ENCODE data around the gene SYNE2.
"Not testable (repeated sequence)": the region's sequence is repeated elsewhere in the genome, so short reads cannot be mapped to it uniquely, and the experiment has no call there.

Gene SYNE2

GRCh38 chr14:63860146-63860545, 7.3 kb downstream of the SYNE2 start:
- Mint-ChIP-seq H3K4me1 (ENCODE audit: low read depth) (peaks cover 70% of the 10 kb centered on the region), H3K27me3 (no peaks in the 10 kb centered on the region), H3K36me3 (ENCODE audit: low read depth) (no peaks in the 10 kb centered on the region), H3K9me3 (no peaks in the 10 kb centered on the region), H3K4me3 (no peak overlapping the region), H3K27ac (peak overlapping the region; percentile 47)
- DNase-seq = no peak

- no peaks in the 10 kb centered on the region for H3K27me3 Mint-ChIP-seq
- H3K4me1 Mint-ChIP-seq (ENCODE audit: low read depth) = peaks cover 69% of the 10 kb centered on the region
- no peak for DNase-seq
- no peak overlapping the region for H3K27ac Mint-ChIP-seq
- no peak overlapping the region for H3K4me3 Mint-ChIP-seq
- peaks cover 5% of the 10 kb centered on the region for H3K36me3 Mint-ChIP-seq (ENCODE audit: low read depth)
- no peaks in the 10 kb centered on the region for H3K9me3 Mint-ChIP-seq
These were observed 9.4 kb downstream of the SYNE2 start for GRCh38 chr14:63862163-63862562.

GRCh38 chr14:63863004-63863403, 10.2 kb downstream of the SYNE2 start:
- Mint-ChIP-seq H3K4me1 (ENCODE audit: low read depth) (peaks cover 66% of the 10 kb centered on the region), H3K36me3 (ENCODE audit: low read depth) (peaks cover 5% of the 10 kb centered on the region), H3K27me3 (no peaks in the 10 kb centered on the region), H3K4me3 (no peak overlapping the region), H3K9me3 (no peaks in the 10 kb centered on the region), H3K27ac (peak overlapping the region; percentile 78)
- DNase-seq = no peak

GRCh38 chr14:63864775-63865174, 12.0 kb downstream of the SYNE2 start:
- not testable (repeated sequence) for DNase-seq; H3K27me3 Mint-ChIP-seq; H3K36me3 Mint-ChIP-seq (ENCODE audit: low read depth); H3K9me3 Mint-ChIP-seq
- peak overlapping the region; percentile 70 for H3K4me3 Mint-ChIP-seq
- peaks cover 75% of the 10 kb centered on the region for H3K4me1 Mint-ChIP-seq (ENCODE audit: low read depth)
- peak overlapping the region; percentile 99 for H3K27ac Mint-ChIP-seq

GRCh38 chr14:63867933-63868921, 15.4 kb downstream of the SYNE2 start:
- Mint-ChIP-seq H3K36me3 (ENCODE audit: low read depth) (peaks cover 9% of the 10 kb centered on the region), H3K4me1 (ENCODE audit: low read depth) (peaks cover 66% of the 10 kb centered on the region), H3K27ac (peak overlapping the region; percentile 81), H3K9me3 (no peaks in the 10 kb centered on the region), H3K4me3 (peak overlapping the region; percentile 49), H3K27me3 (no peaks in the 10 kb centered on the region)
- no peak for DNase-seq

GRCh38 chr14:63869940-63870752, 17.3 kb downstream of the SYNE2 start:
- not testable (repeated sequence) for DNase-seq, H3K9me3 Mint-ChIP-seq, H3K27me3 Mint-ChIP-seq
- H3K27ac Mint-ChIP-seq = peak overlapping the region; percentile 82
- peak overlapping the region; percentile 15 for H3K4me3 Mint-ChIP-seq
- peaks cover 67% of the 10 kb centered on the region for H3K4me1 Mint-ChIP-seq (ENCODE audit: low read depth)
- peaks cover 11% of the 10 kb centered on the region for H3K36me3 Mint-ChIP-seq (ENCODE audit: low read depth)

GRCh38 chr14:63870753-63871037, 17.9 kb downstream of the SYNE2 start:
- Mint-ChIP-seq H3K4me1 (ENCODE audit: low read depth) (peaks cover 67% of the 10 kb centered on the region), H3K36me3 (ENCODE audit: low read depth) (peaks cover 16% of the 10 kb centered on the region)
- not testable (repeated sequence) for DNase-seq, H3K27ac Mint-ChIP-seq, H3K4me3 Mint-ChIP-seq, H3K27me3 Mint-ChIP-seq, H3K9me3 Mint-ChIP-seq

GRCh38 chr14:63874223-63874622, 21.4 kb downstream of the SYNE2 start:
- Mint-ChIP-seq H3K9me3 (no peaks in the 10 kb centered on the region), H3K27ac (no peak overlapping the region), H3K36me3 (ENCODE audit: low read depth) (peaks cover 26% of the 10 kb centered on the region), H3K27me3 (no peaks in the 10 kb centered on the region), H3K4me1 (ENCODE audit: low read depth) (peaks cover 58% of the 10 kb centered on the region), H3K4me3 (no peak overlapping the region)
- DNase-seq = no peak

- Mint-ChIP-seq H3K27ac (no peak overlapping the region), H3K9me3 (no peaks in the 10 kb centered on the region), H3K4me3 (no peak overlapping the region), H3K27me3 (no peaks in the 10 kb centered on the region), H3K4me1 (ENCODE audit: low read depth) (peaks cover 50% of the 10 kb centered on the region), H3K36me3 (ENCODE audit: low read depth) (peaks cover 31% of the 10 kb centered on the region)
- DNase-seq = no peak
These were observed 22.5 kb downstream of the SYNE2 start for GRCh38 chr14:63875311-63875710.

GRCh38 chr14:63877550-63877939, 24.7 kb downstream of the SYNE2 start:
- no peak overlapping the region for H3K27ac Mint-ChIP-seq
- no peaks in the 10 kb centered on the region for H3K27me3 Mint-ChIP-seq
- no peak overlapping the region for H3K4me3 Mint-ChIP-seq
- no peaks in the 10 kb centered on the region for H3K9me3 Mint-ChIP-seq
- H3K36me3 Mint-ChIP-seq (ENCODE audit: low read depth) = peaks cover 31% of the 10 kb centered on the region
- peaks cover 45% of the 10 kb centered on the region for H3K4me1 Mint-ChIP-seq (ENCODE audit: low read depth)
- no peak for DNase-seq

GRCh38 chr14:63878052-63878451, 25.2 kb downstream of the SYNE2 start:
- Mint-ChIP-seq H3K9me3 (no peaks in the 10 kb centered on the region), H3K36me3 (ENCODE audit: low read depth) (peaks cover 31% of the 10 kb centered on the region), H3K27me3 (no peaks in the 10 kb centered on the region), H3K4me3 (no peak overlapping the region), H3K4me1 (ENCODE audit: low read depth) (peaks cover 40% of the 10 kb centered on the region), H3K27ac (no peak overlapping the region)
- DNase-seq = no peak

- no peak overlapping the region for H3K4me3 Mint-ChIP-seq
- DNase-seq = no peak
- peak overlapping the region; percentile 35 for H3K27ac Mint-ChIP-seq
- H3K4me1 Mint-ChIP-seq (ENCODE audit: low read depth) = peaks cover 38% of the 10 kb centered on the region
- H3K9me3 Mint-ChIP-seq = no peaks in the 10 kb centered on the region
- no peaks in the 10 kb centered on the region for H3K27me3 Mint-ChIP-seq
- H3K36me3 Mint-ChIP-seq (ENCODE audit: low read depth) = peaks cover 33% of the 10 kb centered on the region
These were observed 26.0 kb downstream of the SYNE2 start for GRCh38 chr14:63878792-63879191.

- Mint-ChIP-seq H3K4me3 (no peak overlapping the region), H3K4me1 (ENCODE audit: low read depth) (peaks cover 24% of the 10 kb centered on the region), H3K9me3 (no peaks in the 10 kb centered on the region), H3K27me3 (no peaks in the 10 kb centered on the region), H3K27ac (no peak overlapping the region), H3K36me3 (ENCODE audit: low read depth) (peaks cover 18% of the 10 kb centered on the region)
- no peak for DNase-seq
These were observed 29.1 kb downstream of the SYNE2 start for GRCh38 chr14:63881926-63882325.

- Mint-ChIP-seq H3K9me3 (no peaks in the 10 kb centered on the region), H3K27me3 (no peaks in the 10 kb centered on the region), H3K36me3 (ENCODE audit: low read depth) (peaks cover 13% of the 10 kb centered on the region), H3K4me1 (ENCODE audit: low read depth) (peaks cover 28% of the 10 kb centered on the region), H3K4me3 (no peak overlapping the region), H3K27ac (no peak overlapping the region)
- no peak for DNase-seq
These were observed 35.1 kb downstream of the SYNE2 start for GRCh38 chr14:63887899-63888298.

GRCh38 chr14:63890553-63890952, 37.7 kb downstream of the SYNE2 start:
- DNase-seq = no peak
- no peak overlapping the region for H3K4me3 Mint-ChIP-seq
- no peaks in the 10 kb centered on the region for H3K27me3 Mint-ChIP-seq
- H3K36me3 Mint-ChIP-seq (ENCODE audit: low read depth) = peaks cover 10% of the 10 kb centered on the region
- H3K4me1 Mint-ChIP-seq (ENCODE audit: low read depth) = peaks cover 24% of the 10 kb centered on the region
- H3K9me3 Mint-ChIP-seq = no peaks in the 10 kb centered on the region
- no peak overlapping the region for H3K27ac Mint-ChIP-seq

Data from activated T-cell treated with anti-CD3 and anti-CD28 coated beads, Interleukin-2, amount 50 U/mL, for 24 hours (primary cell).